Measurements from ENCODE around the gene WASF2.
"Not testable (repeated sequence)": the region's sequence is repeated elsewhere in the genome, so short reads cannot be mapped to it uniquely, and the experiment has no call there.

The WASF2 gene

GRCh38 chr1:27398405-27399149, 91.4 kb downstream of the WASF2 start:
- DNase-seq: no peak

- DNase-seq: no peak
Observed at GRCh38 chr1:27397749-27398148, 92.2 kb downstream of the WASF2 start.

GRCh38 chr1:27397110-27397509, 92.9 kb downstream of the WASF2 start:
- no peak for DNase-seq

- DNase-seq: peak; percentile 63
Observed at GRCh38 chr1:27395441-27396195, 94.3 kb downstream of the WASF2 start.

- no peak for DNase-seq
Observed at GRCh38 chr1:27394925-27395324, 95.0 kb downstream of the WASF2 start.

GRCh38 chr1:27394282-27394658, 95.7 kb downstream of the WASF2 start:
- DNase-seq: no peak

- no peak for DNase-seq
Observed at GRCh38 chr1:27393641-27394281, 96.2 kb downstream of the WASF2 start.

- no peak for DNase-seq
Observed at GRCh38 chr1:27392778-27393635, 97.0 kb downstream of the WASF2 start.

- peak; percentile 81 for DNase-seq
Observed at GRCh38 chr1:27392096-27392777, 97.7 kb downstream of the WASF2 start, which contains the start of gene GPR3. GPR3 (plus strand) TSS chr1:27392622; CDS start chr1:27393799, 1,177 bp downstream.

GRCh38 chr1:27391511-27392095, 98.4 kb downstream of the WASF2 start:
- peak; percentile 52 for DNase-seq

- peak; percentile 43 for DNase-seq
Observed at GRCh38 chr1:27388337-27389005, 101.5 kb downstream of the WASF2 start.

GRCh38 chr1:27384797-27385196, 105.2 kb downstream of the WASF2 start:
- not testable (repeated sequence) for DNase-seq

- no peak for DNase-seq
Observed at GRCh38 chr1:27383661-27384060, 106.3 kb downstream of the WASF2 start.

- DNase-seq: no peak
Observed at GRCh38 chr1:27383039-27383605, 106.8 kb downstream of the WASF2 start, which contains the start of gene CD164L2. CD164L2 (minus strand) TSS chr1:27383333; CDS start chr1:27383239, 94 bp downstream.

- DNase-seq: no peak
Observed at GRCh38 chr1:27381969-27382762, 107.8 kb downstream of the WASF2 start.

- no peak for DNase-seq
Observed at GRCh38 chr1:27380766-27381733, 108.9 kb downstream of the WASF2 start.

- DNase-seq: no peak
Observed at GRCh38 chr1:27380224-27380623, 109.7 kb downstream of the WASF2 start.

GRCh38 chr1:27379564-27380122, 110.3 kb downstream of the WASF2 start:
- DNase-seq: no peak

Measured in right kidney (tissue), 1 donor.